Activated T-cell treated with anti-CD3 and anti-CD28 coated beads, Interleukin-2, amount 50 U/mL, for 48 hours (primary cell): ENCODE measurements around the gene TYW3.

ENCODE experiments used
- DNase-seq, 2 experiments: peaks; one replicate each; pipeline ENCODE4 v3.0.0-alpha.2; 2020

TYW3 gene

DNA sequence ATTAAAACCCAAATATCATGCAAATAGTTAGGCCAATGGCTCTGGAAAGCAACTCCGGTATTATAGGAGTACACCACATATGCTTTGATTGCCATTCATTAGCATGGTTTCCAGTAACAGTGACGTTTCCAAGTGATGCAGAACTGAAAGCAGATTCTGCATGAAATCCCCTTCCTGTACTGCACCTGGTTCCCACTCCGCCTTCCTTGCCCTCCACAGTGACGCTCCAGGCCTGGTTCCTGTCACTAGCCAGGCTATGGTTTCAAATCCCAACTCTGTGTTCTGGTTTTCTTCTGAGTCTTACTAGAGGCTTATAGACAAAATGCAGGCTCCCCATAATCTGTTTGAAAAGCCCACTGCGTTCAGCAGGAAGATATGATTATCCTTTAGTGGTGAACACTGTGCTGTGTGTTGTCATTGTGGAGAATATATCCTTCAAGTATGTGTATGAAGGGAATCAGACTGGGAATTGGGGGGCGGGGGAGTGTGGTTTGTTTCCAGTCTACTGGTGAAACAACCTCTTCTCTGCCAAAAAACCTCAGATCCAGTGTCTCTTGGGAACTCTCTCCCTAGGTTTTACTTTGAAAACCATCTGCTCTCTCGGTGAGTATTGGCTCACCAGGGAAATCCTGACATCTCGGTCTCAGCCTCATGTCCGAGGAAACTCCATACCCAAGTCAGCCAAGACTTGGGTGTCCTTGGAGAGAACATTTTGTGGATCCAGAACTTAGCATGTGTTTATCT is 78.7 kb downstream of the TYW3 start:
- no peak for DNase-seq

DNA sequence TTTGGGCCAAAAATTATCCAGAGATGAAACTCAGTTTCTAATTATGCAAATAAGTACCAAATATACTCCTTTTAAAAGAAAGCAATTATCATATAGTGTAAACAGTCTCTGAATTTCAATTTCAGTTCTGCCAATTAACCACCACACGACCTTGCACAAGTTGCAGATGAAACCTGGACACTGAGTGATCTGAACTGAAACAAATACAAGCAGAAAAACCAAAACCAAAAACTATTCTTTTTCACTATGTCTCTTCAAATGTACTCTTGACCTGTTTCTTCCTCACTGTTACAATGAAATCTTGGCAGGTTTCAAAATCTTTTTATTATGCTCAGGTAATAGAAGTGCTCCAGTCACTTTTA is 79.2 kb downstream of the TYW3 start:
- no peak for DNase-seq
